Loucy (cell line): ENCODE results near the gene MEF2C.
A peak's percentile ranks its signal among the peaks of the same experiment; 100 is the strongest.

Source experiments
- H2AFZ ChIP-seq: fragments of 200-600 bp; sonication (generic); 2 replicates; pipeline ENCODE4 v1.6.0; 2016; ENCODE audit warnings: antibody characterized with exemption, mild to moderate bottlenecking, low read length, moderate library complexity
- H3F3A ChIP-seq: fragments of 200-600 bp; 2 replicates; pipeline ENCODE4 v1.6.0; 2016; ENCODE audit warnings: antibody characterized with exemption, low read depth, mild to moderate bottlenecking
- H3K27me3 ChIP-seq: fragments of 200-600 bp; sonication (generic); 2 replicates; pipeline ENCODE4 v1.6.1; 2014; ENCODE audit warnings: low read length, mild to moderate bottlenecking; ENCODE audit not compliant: insufficient read depth, poor library complexity, severe bottlenecking
- H3K36me3 ChIP-seq: fragments of 200-600 bp; sonication (generic); 2 replicates; pipeline ENCODE4 v1.6.1; 2016; ENCODE audit warnings: low read length; ENCODE audit not compliant: insufficient read depth
- H3K4me1 ChIP-seq: fragments of 200-600 bp; sonication (generic); 2 replicates; pipeline ENCODE4 v1.5.1; 2014; ENCODE audit warnings: low read length, mild to moderate bottlenecking; ENCODE audit not compliant: insufficient read depth, poor library complexity, severe bottlenecking
- H3K4me2 ChIP-seq: fragments of 200-600 bp; sonication (generic); 2 replicates; pipeline ENCODE4 v1.6.0; 2014; ENCODE audit warnings: antibody characterized with exemption, low read length, low read depth, mild to moderate bottlenecking; ENCODE audit not compliant: poor library complexity, severe bottlenecking
- H3K4me3 ChIP-seq: fragments of 200-600 bp; sonication (generic); 2 replicates; pipeline ENCODE4 v1.5.1; 2014; ENCODE audit warnings: low read length, mild to moderate bottlenecking, mixed read lengths; ENCODE audit not compliant: poor library complexity, severe bottlenecking
- H3K79me2 ChIP-seq: fragments of 200-600 bp; sonication (generic); 2 replicates; pipeline ENCODE4 v1.6.1; 2014; ENCODE audit warnings: low read length; ENCODE audit not compliant: insufficient read depth
- H3K9ac ChIP-seq: fragments of 200-600 bp; sonication (generic); 2 replicates; pipeline ENCODE4 v1.6.0; 2014; ENCODE audit warnings: mild to moderate bottlenecking, low read depth, low read length, moderate library complexity; ENCODE audit not compliant: poor library complexity, severe bottlenecking
- H3K9me2 ChIP-seq: fragments of 200-600 bp; sonication (generic); replicated peaks from 2 replicates; pipeline ENCODE4 v1.6.1; 2016; ENCODE audit warnings: low read depth, low read length, mixed read lengths
- H3K9me3 ChIP-seq: fragments of 200-600 bp; sonication (generic); 2 replicates; pipeline ENCODE4 v1.6.1; 2014; ENCODE audit warnings: mild to moderate bottlenecking, antibody characterized with exemption, low read length, low read depth; ENCODE audit not compliant: insufficient read depth
- H4K20me1 ChIP-seq: fragments of 200-600 bp; sonication (generic); 2 replicates; pipeline ENCODE4 v1.6.0; 2014; ENCODE audit warnings: antibody characterized with exemption, low read length, mild to moderate bottlenecking; ENCODE audit not compliant: insufficient read depth, poor library complexity, severe bottlenecking
- CTCF ChIP-seq: fragments of 200-600 bp; sonication (generic); conservative IDR thresholded peaks from 2 replicates; pipeline ENCODE4 v1.5.1; 2014; ENCODE audit warnings: mild to moderate bottlenecking, antibody characterized with exemption, low read length
- EZH2phosphoT487 ChIP-seq: fragments of 200-600 bp; IDR thresholded peaks from 2 replicates; pipeline ENCODE4 v1.6.1; 2018; ENCODE audit warnings: antibody characterized with exemption, mild to moderate bottlenecking, moderate library complexity, borderline replicate concordance

Gene MEF2C

GRCh38 chr5:88819301-88819999, 63.5 kb downstream of the MEF2C start:
- Histone ChIP-seq H3F3A (no peaks in the 10 kb centered on the region), H3K36me3 (no peaks in the 10 kb centered on the region), H3K4me1 (peaks cover 52% of the 10 kb centered on the region), H3K9me3 (no peaks in the 10 kb centered on the region), H3K9me2 (no peaks in the 10 kb centered on the region), H3K27me3 (no peaks in the 10 kb centered on the region), H3K79me2 (peaks cover 39% of the 10 kb centered on the region; the same call in 1 of the 2 replicates), H2AFZ (0 out of 2 replicates have a peak overlapping the region, but pooled peaks have one; percentile 52), H3K4me2 (peak overlapping the region; percentile 50), H3K4me3 (peak overlapping the region; percentile 29), H3K9ac (peak overlapping the region; percentile 29), H4K20me1 (no peaks in the 10 kb centered on the region)
- TF ChIP-seq CTCF (no peak), EZH2phosphoT487 (no peak)

- Histone ChIP-seq H3K36me3 (no peaks in the 10 kb centered on the region), H3K79me2 (peaks cover 39% of the 10 kb centered on the region; the same call in 1 of the 2 replicates), H3K9me2 (no peaks in the 10 kb centered on the region), H3K9ac (peak overlapping the region; percentile 29), H4K20me1 (no peaks in the 10 kb centered on the region), H3K4me2 (peak overlapping the region; percentile 50), H2AFZ (peak overlapping the region; percentile 50; the same call in 1 of the 2 replicates), H3F3A (no peaks in the 10 kb centered on the region), H3K9me3 (no peaks in the 10 kb centered on the region), H3K4me1 (peaks cover 61% of the 10 kb centered on the region), H3K4me3 (peak overlapping the region; percentile 29), H3K27me3 (no peaks in the 10 kb centered on the region)
- no peak for TF ChIP-seq CTCF
- no peak for TF ChIP-seq EZH2phosphoT487
Observed at GRCh38 chr5:88818296-88818695, 64.7 kb downstream of the MEF2C start.

GRCh38 chr5:88816195-88816594, 66.8 kb downstream of the MEF2C start:
- no peak for TF ChIP-seq EZH2phosphoT487
- TF ChIP-seq CTCF = no peak
- peak overlapping the region; percentile 42 for H3K4me3 ChIP-seq
- no peaks in the 10 kb centered on the region for H3K9me3 ChIP-seq
- peak overlapping the region; percentile 59 for H3K4me2 ChIP-seq
- peak overlapping the region; percentile 30; the same call in 1 of the 2 replicates for H2AFZ ChIP-seq
- peaks cover 69% of the 10 kb centered on the region for H3K4me1 ChIP-seq
- no peaks in the 10 kb centered on the region for H3K9me2 ChIP-seq
- peaks cover 29% of the 10 kb centered on the region; the same call in 1 of the 2 replicates for H3K79me2 ChIP-seq
- no peaks in the 10 kb centered on the region for H3F3A ChIP-seq
- peak overlapping the region; percentile 42 for H3K9ac ChIP-seq
- no peaks in the 10 kb centered on the region for H3K36me3 ChIP-seq
- H3K27me3 ChIP-seq = no peaks in the 10 kb centered on the region
- H4K20me1 ChIP-seq = no peaks in the 10 kb centered on the region
